ENCODE results near the gene SEL1L.
"Not testable (repeated sequence)": the region's sequence is repeated elsewhere in the genome, so short reads cannot be mapped to it uniquely, and the experiment has no call there.

The SEL1L gene

DNA sequence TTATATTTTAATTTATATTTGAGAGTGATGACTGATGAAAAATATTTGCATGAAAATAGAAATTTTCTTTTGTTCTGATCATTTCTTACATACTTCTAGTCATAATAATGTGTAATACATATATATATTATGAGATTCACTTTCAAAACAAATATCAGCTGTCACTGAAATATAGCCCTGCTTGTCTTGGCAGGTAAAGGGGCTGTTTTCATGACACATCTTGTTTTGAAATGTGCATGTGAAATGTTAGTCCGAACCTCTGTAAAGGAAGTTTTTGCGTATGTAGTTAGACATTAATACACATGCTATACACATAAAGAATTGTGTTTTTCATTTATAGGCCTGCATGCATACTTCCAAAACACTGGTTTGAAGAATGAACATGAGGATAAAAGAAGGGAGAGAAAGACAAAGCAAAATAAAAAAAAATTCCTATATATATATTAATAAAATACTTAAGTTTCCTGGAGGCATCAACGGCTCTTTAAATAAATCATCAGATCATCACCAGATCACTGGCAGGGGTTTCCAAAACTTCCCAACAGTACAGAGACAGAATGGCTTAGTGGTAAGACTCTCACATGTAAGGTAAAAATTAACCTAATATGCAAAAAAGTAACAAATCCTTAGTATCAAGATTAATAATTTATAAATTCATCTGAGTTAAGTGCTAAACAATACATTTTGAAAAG lies 60.1 kb downstream of the SEL1L start:
- WGBS = no CpG with 5 or more reads among the region's 3 CpGs
- no peak for DNase-seq
- H3K36me3 ChIP-seq (ENCODE audit: control insufficient read depth in 1 of 2, insufficient read depth in 2 of 2, low read depth in 1 of 2, low read length in 2 of 2) = peaks cover 10 to 50% of the 10 kb centered on the region in 2 experiments
- no peak overlapping the region for H2AK5ac ChIP-seq (ENCODE audit: low read length, severe bottlenecking)
- no peak overlapping the region for H3K27ac ChIP-seq (ENCODE audit: low read length, poor library complexity, severe bottlenecking)
- H3K4ac ChIP-seq (ENCODE audit: low read depth in 1 of 2, low read length in 2 of 2) = no peak overlapping the region
- no peaks in the 10 kb centered on the region for H3K27me3 ChIP-seq (ENCODE audit: control insufficient read depth in 1 of 2, insufficient read depth in 1 of 2, low read length in 2 of 2)
- no peaks in the 10 kb centered on the region for H3K9me3 ChIP-seq (ENCODE audit: control insufficient read depth, low read length)
- no peak overlapping the region for H2AFZ ChIP-seq (ENCODE audit: low read depth, low read length)
- H3K18ac ChIP-seq (ENCODE audit: low read depth in 1 of 2, low read length in 2 of 2) = no peak overlapping the region
- no peak overlapping the region for H3K4me3 ChIP-seq (ENCODE audit: insufficient read depth in 1 of 2, low read depth in 1 of 2, low read length in 2 of 2)
- no peaks in the 10 kb centered on the region for H3K4me1 ChIP-seq (ENCODE audit: control insufficient read depth, insufficient read depth, low read depth, low read length)
- H2BK5ac ChIP-seq (ENCODE audit: low read depth, low read length, poor library complexity, severe bottlenecking) = no peak overlapping the region
- H4K91ac ChIP-seq (ENCODE audit: low read length) = no peak overlapping the region
- H4K8ac ChIP-seq (ENCODE audit: low read length) = no peak overlapping the region
- no peak overlapping the region for H3K23ac ChIP-seq (ENCODE audit: low read length in 2 of 2)
- H3K4me2 ChIP-seq (ENCODE audit: low read length, poor library complexity, severe bottlenecking) = no peak overlapping the region
- H3K79me1 ChIP-seq (replicated peaks; ENCODE audit: low read length, poor library complexity, severe bottlenecking) = no peaks in the 10 kb centered on the region
- H2BK120ac ChIP-seq (ENCODE audit: low read depth, low read length) = no peak overlapping the region
- H3K9ac ChIP-seq (ENCODE audit: low read length) = no peak overlapping the region
- no peak overlapping the region for H2BK15ac ChIP-seq (ENCODE audit: low read depth, poor library complexity, severe bottlenecking)
- H2BK12ac ChIP-seq (ENCODE audit: low read length in 2 of 2) = no peak overlapping the region
- no peak overlapping the region for H3K14ac ChIP-seq (ENCODE audit: low read length in 2 of 2)

DNA sequence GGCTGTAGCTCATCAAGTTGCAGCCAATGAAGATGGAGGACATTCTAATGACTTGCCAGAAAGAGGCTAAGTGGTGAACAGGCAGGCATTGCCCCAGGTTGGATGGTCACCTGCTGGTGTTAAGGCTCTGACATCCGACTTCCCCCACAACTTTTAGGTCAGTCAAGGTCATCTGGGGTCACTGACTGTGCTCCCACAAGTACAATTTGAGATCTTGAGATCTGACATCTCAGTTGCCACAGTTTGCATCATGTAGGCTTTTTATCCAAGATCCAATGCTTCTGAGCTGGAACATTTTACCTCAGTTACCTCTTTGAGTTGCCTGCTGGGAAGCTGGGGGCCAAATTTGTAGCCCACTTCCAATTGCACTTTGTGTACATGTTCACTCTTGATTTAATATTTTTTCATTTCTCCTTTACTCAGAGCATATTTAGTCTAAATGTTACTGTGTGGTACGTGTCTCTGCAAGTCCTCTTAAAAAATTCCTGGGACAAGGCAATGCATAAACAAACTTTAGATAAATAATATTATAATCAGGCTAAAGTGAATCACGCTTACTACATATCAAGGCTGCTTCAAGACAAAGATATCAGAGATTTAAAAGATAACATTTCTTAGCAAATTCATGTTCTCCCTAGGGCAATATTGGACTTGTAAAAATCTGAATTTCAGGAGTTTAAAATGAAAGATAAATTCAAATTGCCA lies 61.4 kb downstream of the SEL1L start:
- Histone ChIP-seq H3K27me3 (ENCODE audit: control insufficient read depth in 1 of 2, insufficient read depth in 1 of 2, low read length in 2 of 2) (no peaks in the 10 kb centered on the region), H2BK12ac (ENCODE audit: low read length in 2 of 2) (no peak overlapping the region), H3K14ac (ENCODE audit: low read length in 2 of 2) (no peak overlapping the region)

DNA sequence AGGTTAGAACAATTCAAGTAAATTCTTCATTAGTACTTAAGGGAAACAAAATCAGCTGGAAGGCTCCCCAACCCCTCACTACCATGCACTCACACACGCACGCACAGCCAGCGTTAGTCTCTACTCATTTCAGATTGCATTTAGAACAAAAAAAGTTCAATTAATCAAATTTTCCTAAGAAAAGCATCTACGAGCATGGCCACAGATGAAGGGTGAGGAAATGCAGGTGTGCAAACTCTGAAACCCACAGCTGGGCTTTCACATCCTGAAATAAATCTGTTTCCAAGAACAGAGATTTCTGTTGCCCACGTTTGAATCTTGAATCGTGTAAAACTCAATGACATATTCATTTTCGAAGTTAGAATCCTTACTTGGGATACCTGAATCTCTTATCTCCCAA lies 62.6 kb downstream of the SEL1L start:
- Histone ChIP-seq H3K4me3 (ENCODE audit: insufficient read depth in 1 of 2, low read depth in 1 of 2, low read length in 2 of 2) (no peak overlapping the region), H3K18ac (ENCODE audit: low read depth in 1 of 2, low read length in 2 of 2) (no peak overlapping the region), H3K23ac (ENCODE audit: low read length in 2 of 2) (no peak overlapping the region), H3K27me3 (ENCODE audit: control insufficient read depth in 1 of 2, insufficient read depth in 1 of 2, low read length in 2 of 2) (no peaks in the 10 kb centered on the region), H3K9me3 (ENCODE audit: control insufficient read depth, low read length) (no peaks in the 10 kb centered on the region), H3K36me3 (ENCODE audit: control insufficient read depth in 1 of 2, insufficient read depth in 2 of 2, low read depth in 1 of 2, low read length in 2 of 2) (peaks cover 0 to 32% of the 10 kb centered on the region in 2 experiments), H2AFZ (ENCODE audit: low read depth, low read length) (no peak overlapping the region), H2AK5ac (ENCODE audit: low read length, severe bottlenecking) (no peak overlapping the region), H2BK15ac (ENCODE audit: low read depth, poor library complexity, severe bottlenecking) (no peak overlapping the region), H2BK120ac (ENCODE audit: low read depth, low read length) (no peak overlapping the region), H3K79me1 (replicated peaks; ENCODE audit: low read length, poor library complexity, severe bottlenecking) (no peaks in the 10 kb centered on the region), H3K27ac (ENCODE audit: low read length, poor library complexity, severe bottlenecking) (no peak overlapping the region), H3K9ac (ENCODE audit: low read length) (no peak overlapping the region), H2BK12ac (ENCODE audit: low read length in 2 of 2) (no peak overlapping the region), H3K4me1 (ENCODE audit: control insufficient read depth, insufficient read depth, low read depth, low read length) (no peaks in the 10 kb centered on the region), H2BK5ac (ENCODE audit: low read depth, low read length, poor library complexity, severe bottlenecking) (no peak overlapping the region), H3K4me2 (ENCODE audit: low read length, poor library complexity, severe bottlenecking) (no peak overlapping the region), H4K91ac (ENCODE audit: low read length) (no peak overlapping the region), H4K8ac (ENCODE audit: low read length) (no peak overlapping the region), H3K4ac (ENCODE audit: low read depth in 1 of 2, low read length in 2 of 2) (no peak overlapping the region), H3K14ac (ENCODE audit: low read length in 2 of 2) (no peak overlapping the region)
- DNase-seq = no peak
- WGBS = 81% methylated on average over 7 of the region's 7 CpGs

More for the DNA sequence above, 61.4 kb downstream of the SEL1L start:
- H3K79me1 ChIP-seq (replicated peaks; ENCODE audit: low read length, poor library complexity, severe bottlenecking) = no peaks in the 10 kb centered on the region
- no peak overlapping the region for H3K4me2 ChIP-seq (ENCODE audit: low read length, poor library complexity, severe bottlenecking)
- DNase-seq = no peak
- no peak overlapping the region for H3K23ac ChIP-seq (ENCODE audit: low read length in 2 of 2)
- H3K18ac ChIP-seq (ENCODE audit: low read depth in 1 of 2, low read length in 2 of 2) = no peak overlapping the region
- no peak overlapping the region for H3K4ac ChIP-seq (ENCODE audit: low read depth in 1 of 2, low read length in 2 of 2)
- H3K36me3 ChIP-seq (ENCODE audit: control insufficient read depth in 1 of 2, insufficient read depth in 2 of 2, low read depth in 1 of 2, low read length in 2 of 2) = peaks cover 4 to 42% of the 10 kb centered on the region in 2 experiments
- H4K8ac ChIP-seq (ENCODE audit: low read length) = no peak overlapping the region
- no peak overlapping the region for H3K4me3 ChIP-seq (ENCODE audit: insufficient read depth in 1 of 2, low read depth in 1 of 2, low read length in 2 of 2)
- H3K4me1 ChIP-seq (ENCODE audit: control insufficient read depth, insufficient read depth, low read depth, low read length) = no peaks in the 10 kb centered on the region
- no peak overlapping the region for H2BK120ac ChIP-seq (ENCODE audit: low read depth, low read length)
- no peak overlapping the region for H3K9ac ChIP-seq (ENCODE audit: low read length)
- no peaks in the 10 kb centered on the region for H3K9me3 ChIP-seq (ENCODE audit: control insufficient read depth, low read length)
- no peak overlapping the region for H2AK5ac ChIP-seq (ENCODE audit: low read length, severe bottlenecking)
- no peak overlapping the region for H2AFZ ChIP-seq (ENCODE audit: low read depth, low read length)
- H2BK15ac ChIP-seq (ENCODE audit: low read depth, poor library complexity, severe bottlenecking) = no peak overlapping the region
- WGBS = 95% methylated on average over 1 of the region's 3 CpGs
- H3K27ac ChIP-seq (ENCODE audit: low read length, poor library complexity, severe bottlenecking) = no peak overlapping the region
- H4K91ac ChIP-seq (ENCODE audit: low read length) = no peak overlapping the region
- H2BK5ac ChIP-seq (ENCODE audit: low read depth, low read length, poor library complexity, severe bottlenecking) = no peak overlapping the region

DNA sequence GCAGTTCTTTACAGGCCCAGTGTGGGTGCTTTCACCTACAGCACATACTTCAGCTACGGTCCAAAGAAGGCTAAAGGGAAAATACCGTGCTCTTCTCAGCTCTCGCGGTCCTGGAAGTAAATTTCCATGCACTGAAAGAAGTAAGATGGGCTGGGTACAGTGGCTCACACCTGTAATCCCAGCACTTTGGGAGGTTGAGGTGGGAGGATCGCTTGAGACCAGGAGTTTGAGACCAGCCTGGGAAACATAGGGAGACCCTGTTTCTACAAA lies 63.2 kb downstream of the SEL1L start:
- not testable (repeated sequence) for H2BK15ac ChIP-seq (ENCODE audit: low read depth, poor library complexity, severe bottlenecking); DNase-seq; H4K8ac ChIP-seq (ENCODE audit: low read length); H2BK120ac ChIP-seq (ENCODE audit: low read depth, low read length); H4K91ac ChIP-seq (ENCODE audit: low read length); H3K4me3 ChIP-seq (ENCODE audit: insufficient read depth in 1 of 2, low read depth in 1 of 2, low read length in 2 of 2); H3K23ac ChIP-seq (ENCODE audit: low read length in 2 of 2); H3K27me3 ChIP-seq (ENCODE audit: control insufficient read depth in 1 of 2, insufficient read depth in 1 of 2, low read length in 2 of 2); H3K9me3 ChIP-seq (ENCODE audit: control insufficient read depth, low read length); H2BK12ac ChIP-seq (ENCODE audit: low read length in 2 of 2); H3K18ac ChIP-seq (ENCODE audit: low read depth in 1 of 2, low read length in 2 of 2); H3K79me1 ChIP-seq (replicated peaks; ENCODE audit: low read length, poor library complexity, severe bottlenecking); H3K4ac ChIP-seq (ENCODE audit: low read depth in 1 of 2, low read length in 2 of 2); H3K14ac ChIP-seq (ENCODE audit: low read length in 2 of 2); H3K4me1 ChIP-seq (ENCODE audit: control insufficient read depth, insufficient read depth, low read depth, low read length); H3K4me2 ChIP-seq (ENCODE audit: low read length, poor library complexity, severe bottlenecking); H3K9ac ChIP-seq (ENCODE audit: low read length); H3K27ac ChIP-seq (ENCODE audit: low read length, poor library complexity, severe bottlenecking); H2AK5ac ChIP-seq (ENCODE audit: low read length, severe bottlenecking); H2BK5ac ChIP-seq (ENCODE audit: low read depth, low read length, poor library complexity, severe bottlenecking); H2AFZ ChIP-seq (ENCODE audit: low read depth, low read length)
- H3K36me3 ChIP-seq (ENCODE audit: control insufficient read depth in 1 of 2, insufficient read depth in 2 of 2, low read depth in 1 of 2, low read length in 2 of 2) = peaks cover 0 to 26% of the 10 kb centered on the region in 2 experiments
- 99% methylated on average over 5 of the region's 5 CpGs for WGBS
